Pancreas (tissue), 10 donors: Measurements from ENCODE around the gene FARSA. TPM values are rescaled to one million over a fixed set of nuclear protein-coding genes. Genes with fewer than 3 reads are reported as not detected.

Source experiments
- ATAC-seq, 4 donors: fragments of 200-7000 bp; cut with Tn5 transposase; one replicate each; pipeline versions ENCODE4 v1.8.0 to v1.9.1; 2020; ENCODE audit warnings: mild to moderate bottlenecking in 4 of 4, moderate library complexity in 4 of 4
- DNase-seq, 6 donors: peaks; one replicate each; pipeline ENCODE4 v3.0.0-alpha.2; 2020
- FAIRE-seq: peaks from 2 replicates; lab custom pipeline; 2012; peaks lifted over from hg19 to GRCh38; lab: Jason Lieb, UNC
- H3K27ac ChIP-seq, 4 donors: fragments of 200-600 bp; sonication (generic); 1 replicate in 3 of 4; 2 replicates in 1 of 4; pipeline versions ENCODE4 v1.5.0 to v1.8.0; 2020
- H3K27me3 ChIP-seq, 4 donors: fragments of 200-600 bp; one replicate each; pipeline ENCODE4 v1.8.0; 2021
- H3K36me3 ChIP-seq, 3 donors: fragments of 200-600 bp; sonication (generic) in 1 of 3; one replicate each; pipeline versions ENCODE4 v1.5.0 to v1.8.0; 2020 to 2021
- H3K4me1 ChIP-seq, 3 donors: fragments of 200-600 bp; one replicate each; pipeline ENCODE4 v1.8.0; 2021
- H3K4me3 ChIP-seq, 4 donors: fragments of 200-600 bp; sonication (generic) in 2 of 4; one replicate each; pipeline versions ENCODE4 v1.5.0 to v1.8.0; 2020 to 2021
- H3K9me3 ChIP-seq, 4 donors: fragments of 200-600 bp; one replicate each; pipeline ENCODE4 v1.8.0; 2021
- WGBS, 2 donors: extraction: QIAGEN DNeasy Blood & Tissue Kit; methylation state at CpG; one replicate each; pipeline ENCODE4 v1.1.7; 2013; 5-methylcytosine and 5-hydroxymethylcytosine counted together
- intact Hi-C, 3 donors: fragments of 100-400 bp; cut with DNase I; formaldehyde crosslinking; loops; one replicate each; pipeline versions ENCODE4 v1.11.1 to v1.14.2; 2022
- microRNA-seq, 2 donors: library from miRNA; unstranded; fragments of <30 nt; microRNA quantifications; one replicate each; pipeline versions ENCODE4 to v1.1.0, GENCODE V29; 2019 to 2020
- polyA plus RNA-seq, 2 donors: library from polyadenylated mRNA; stranded (reverse); fragments of 200-250 nt; gene quantifications; one replicate each; pipeline ENCODE4 v1.2.3, GENCODE V29; 2013
- total RNA-seq, 6 donors: library from RNA; stranded (reverse); fragmentation: NEBNext Ultra II Directional in 4 of 6; extraction: Animal tissue kit (Norgen Biotek cat#: 25700) in 4 of 6; gene quantifications; one replicate each; pipeline versions ENCODE4 v1.2.1 to v1.2.4, GENCODE V29; 2021 to 2023
- TF ChIP-seq, protein P1 (sequence below), 4 donors: fragments of 200-600 bp; sonication (generic) in 3 of 4; IDR thresholded peaks; one replicate each; pipeline versions ENCODE4 v1.5.0 to v1.8.0; 2021; ENCODE audit warnings: antibody characterized with exemption in 4 of 4
- donor health status: healthy with polysubstance abuse.
- donor health status: DM: no; HTN: no; CAD: no; lungs with moderate emphysema.
- donor health status: DM: no; HTN: no; CAD: no.
- donor health status: control.
- donor health status: control.
- donor health status: Bipolar disorder and iron deficiency.
- donor health status: DM: yes; HTN: yes; CAD: no.
- donor health status: DM: no; HTN: no; CAD: no.
- donor health status: DM: no; HTN: no; CAD: no.
- donor health status: DM: yes; HTN: yes; CAD: no.

Gene FARSA
- total and polyA plus RNA-seq, 8 donors: 19.4 to 46.0 (median 30.2) TPM

DNA sequence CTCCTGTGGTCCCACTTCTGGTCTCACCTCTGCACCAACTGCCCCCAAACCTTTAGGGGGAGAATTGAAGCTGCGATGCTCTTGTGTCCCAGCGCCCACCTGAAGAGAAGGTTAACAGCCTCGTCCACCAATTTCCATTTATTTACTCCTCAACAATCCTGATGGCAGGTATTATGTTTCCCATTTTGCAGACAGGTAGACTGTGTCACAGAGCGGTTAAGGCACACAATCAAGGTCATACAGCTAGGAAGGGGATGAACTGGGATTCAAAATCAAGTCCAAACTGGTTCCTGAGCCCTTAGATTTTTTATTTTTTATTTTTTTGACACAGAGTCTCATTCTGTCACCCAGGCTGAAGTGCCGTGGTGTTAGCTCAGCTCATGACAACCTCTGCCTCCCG, 58.4 kb downstream of the FARSA start:
- TF ChIP-seq, protein P1, sequence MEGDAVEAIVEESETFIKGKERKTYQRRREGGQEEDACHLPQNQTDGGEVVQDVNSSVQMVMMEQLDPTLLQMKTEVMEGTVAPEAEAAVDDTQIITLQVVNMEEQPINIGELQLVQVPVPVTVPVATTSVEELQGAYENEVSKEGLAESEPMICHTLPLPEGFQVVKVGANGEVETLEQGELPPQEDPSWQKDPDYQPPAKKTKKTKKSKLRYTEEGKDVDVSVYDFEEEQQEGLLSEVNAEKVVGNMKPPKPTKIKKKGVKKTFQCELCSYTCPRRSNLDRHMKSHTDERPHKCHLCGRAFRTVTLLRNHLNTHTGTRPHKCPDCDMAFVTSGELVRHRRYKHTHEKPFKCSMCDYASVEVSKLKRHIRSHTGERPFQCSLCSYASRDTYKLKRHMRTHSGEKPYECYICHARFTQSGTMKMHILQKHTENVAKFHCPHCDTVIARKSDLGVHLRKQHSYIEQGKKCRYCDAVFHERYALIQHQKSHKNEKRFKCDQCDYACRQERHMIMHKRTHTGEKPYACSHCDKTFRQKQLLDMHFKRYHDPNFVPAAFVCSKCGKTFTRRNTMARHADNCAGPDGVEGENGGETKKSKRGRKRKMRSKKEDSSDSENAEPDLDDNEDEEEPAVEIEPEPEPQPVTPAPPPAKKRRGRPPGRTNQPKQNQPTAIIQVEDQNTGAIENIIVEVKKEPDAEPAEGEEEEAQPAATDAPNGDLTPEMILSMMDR (IDR thresholded peaks at IDR 0.05): no peak
- H3K27me3 ChIP-seq: no peaks in the 10 kb centered on the region
- peaks cover 0 to 8% (median 0%) of the 10 kb centered on the region in 3 donors for H3K36me3 ChIP-seq
- no peak overlapping the region for H3K27ac ChIP-seq
- intact Hi-C loops: no loop called here
- WGBS, 2 donors: 91 to 94% methylated on average over 6 of the region's 6 CpGs
- ATAC-seq: no peak
- FAIRE-seq: no peak
- H3K4me1 ChIP-seq: no peaks in the 10 kb centered on the region
- H3K4me3 ChIP-seq: no peak overlapping the region
- H3K9me3 ChIP-seq: no peaks in the 10 kb centered on the region
- no peak for DNase-seq

DNA sequence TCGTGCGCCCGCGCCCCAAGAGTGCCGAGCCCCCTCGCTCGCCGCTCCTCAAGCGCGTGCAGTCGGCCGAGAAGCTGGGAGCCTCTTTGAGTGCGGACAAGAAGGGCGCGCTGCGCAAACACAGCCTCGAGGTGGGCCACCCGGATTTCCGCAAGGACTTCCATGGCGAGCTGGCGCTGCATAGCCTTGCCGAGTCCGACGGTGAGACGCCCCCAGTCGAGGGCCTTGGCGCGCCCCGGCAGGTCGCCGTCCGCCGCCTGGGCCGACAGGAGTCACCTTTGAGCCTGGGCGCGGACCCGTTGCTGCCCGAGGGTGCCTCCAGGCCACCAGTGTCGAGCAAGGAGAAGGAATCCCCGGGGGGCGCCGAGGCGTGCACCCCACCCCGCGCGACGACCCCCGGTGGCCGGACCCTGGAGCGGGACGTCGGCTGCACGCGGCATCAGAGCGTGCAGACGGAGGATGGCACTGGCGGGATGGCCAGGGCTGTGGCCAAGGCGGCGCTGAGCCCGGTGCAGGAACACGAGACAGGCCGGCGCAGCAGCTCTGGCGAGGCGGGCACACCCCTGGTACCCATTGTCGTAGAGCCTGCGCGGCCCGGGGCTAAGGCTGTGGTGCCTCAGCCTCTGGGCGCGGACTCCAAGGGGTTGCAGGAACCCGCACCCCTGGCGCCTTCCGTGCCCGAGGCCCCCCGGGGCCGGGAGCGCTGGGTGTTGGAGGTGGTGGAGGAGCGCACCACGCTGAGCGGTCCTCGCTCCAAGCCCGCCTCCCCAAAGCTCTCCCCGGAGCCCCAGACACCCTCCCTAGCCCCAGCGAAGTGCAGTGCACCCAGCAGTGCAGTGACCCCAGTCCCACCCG, 59.4 kb downstream of the FARSA start:
- intact Hi-C loops: no loop called here
- Histone ChIP-seq H3K27ac (no peak overlapping the region), H3K4me3 (peak overlapping the region in 1 of 4 donors; percentile 32), H3K9me3 (no peaks in the 10 kb centered on the region), H3K4me1 (no peaks in the 10 kb centered on the region), H3K27me3 (no peaks in the 10 kb centered on the region), H3K36me3 (peaks cover 0 to 8% (median 0%) of the 10 kb centered on the region in 3 donors)
- FAIRE-seq: no peak
- WGBS, 2 donors: 77 to 90% methylated on average over 81 to 86 of the region's 86 CpGs
- ATAC-seq: no peak
- TF ChIP-seq, protein P1 (IDR thresholded peaks at IDR 0.05): no peak
- no peak for DNase-seq

DNA sequence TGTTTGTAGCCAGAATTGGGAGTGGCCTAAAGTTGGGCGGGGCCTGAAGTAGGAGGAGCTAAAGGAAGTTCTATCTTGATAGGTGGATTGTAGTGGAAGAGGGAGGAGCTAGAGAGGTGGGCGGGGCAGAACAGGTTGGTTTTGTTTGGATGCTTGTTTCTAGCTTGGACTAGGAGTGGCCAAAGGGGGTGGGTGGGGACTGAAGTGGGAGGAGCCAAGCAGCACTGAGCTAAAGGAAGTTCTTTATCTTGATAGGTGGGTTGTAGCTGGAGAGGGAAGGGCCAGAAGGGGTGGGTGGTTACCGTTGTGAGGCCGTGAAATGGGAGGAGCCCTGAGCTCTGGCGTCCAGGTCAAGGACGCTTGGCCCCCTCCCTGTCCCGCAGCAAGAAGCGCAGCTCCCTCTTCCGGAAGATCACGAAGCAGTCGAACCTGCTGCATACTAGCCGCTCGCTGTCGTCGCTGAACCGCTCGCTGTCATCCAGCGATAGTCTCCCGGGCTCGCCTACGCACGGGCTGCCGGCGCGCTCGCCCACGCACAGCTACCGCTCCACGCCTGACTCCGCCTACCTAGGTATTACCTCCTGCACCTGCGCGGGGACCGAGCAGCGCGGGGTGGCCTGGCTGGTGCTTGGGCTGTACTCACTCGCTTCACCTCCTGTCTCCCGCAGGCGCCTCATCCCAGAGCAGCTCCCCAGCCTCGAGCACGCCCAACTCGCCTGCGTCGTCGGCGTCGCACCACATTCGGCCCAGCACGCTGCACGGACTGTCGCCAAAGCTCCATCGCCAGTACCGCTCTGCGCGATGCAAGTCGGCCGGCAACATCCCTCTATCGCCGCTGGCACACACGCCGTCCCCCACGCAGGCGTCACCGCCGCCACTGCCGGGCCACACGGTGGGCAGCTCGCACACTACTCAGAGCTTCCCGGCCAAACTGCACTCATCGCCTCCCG, 60.3 kb downstream of the FARSA start:
- peak; percentile 62 to 88 (median 80) for ATAC-seq
- TF ChIP-seq, protein P1 (IDR thresholded peaks at IDR 0.05): no peak
- intact Hi-C loops: no loop called here
- WGBS, 2 donors: 41 to 61% methylated on average over 69 to 70 of the region's 70 CpGs
- Histone ChIP-seq H3K4me1 (no peaks in the 10 kb centered on the region), H3K4me3 (peak overlapping the region in 1 of 4 donors; percentile 32), H3K36me3 (peaks cover 0 to 5% (median 0%) of the 10 kb centered on the region in 3 donors), H3K27ac (no peak overlapping the region), H3K9me3 (no peaks in the 10 kb centered on the region), H3K27me3 (no peaks in the 10 kb centered on the region)
- peak in 4 of 6 donors; percentile 51 to 79 (median 66) for DNase-seq
- FAIRE-seq: no peak

Small RNA genes within 50 kb of the gene (microRNA-seq; reads per million reads assigned to microRNA genes)
- gene MIR5695 (0 to 0.39 reads per million in 2 donors), gene MIR6515 (1.9 to 3.5 reads per million in 2 donors)

Other genes with a start within 250 kb of the FARSA start
- gene GNG14, start 245.7 kb downstream of the FARSA start, total RNA-seq: not detected
- gene GNG14, start 245.7 kb downstream of the FARSA start, polyA plus RNA-seq: not detected
- gene FBXW9, start 237.1 kb downstream of the FARSA start, total RNA-seq: 1 to 10 TPM; 3.1 to 5.0 (median 4.2) TPM
- 1 to 10 TPM; 5.6 to 8.5 TPM for gene FBXW9, start 237.1 kb downstream of the FARSA start, polyA plus RNA-seq
- gene TNPO2, start 209.8 kb downstream of the FARSA start, total RNA-seq: 10 to 100 TPM; 15.7 to 29.5 (median 20.8) TPM
- gene TNPO2, start 209.8 kb downstream of the FARSA start, polyA plus RNA-seq: 10 to 100 TPM; 29.0 to 37.2 TPM
- gene TRIR, start 199.0 kb downstream of the FARSA start, total RNA-seq: 10 to 100 TPM; 49.2 to 86.5 (median 63.0) TPM
- 100 to 1,000 TPM; 163 to 191 TPM for gene TRIR, start 199.0 kb downstream of the FARSA start, polyA plus RNA-seq
- gene GET3, start 196.2 kb downstream of the FARSA start, total RNA-seq: 10 to 100 TPM; 16.6 to 34.5 (median 27.9) TPM
- 10 to 100 TPM; 34.8 to 48.2 TPM for gene GET3, start 196.2 kb downstream of the FARSA start, polyA plus RNA-seq
- gene BEST2, start 181.9 kb downstream of the FARSA start, total RNA-seq: not detected
- gene BEST2, start 181.9 kb downstream of the FARSA start, polyA plus RNA-seq: not detected
- 10 to 100 TPM; 37.7 to 60.9 (median 49.0) TPM for gene HOOK2, start 158.2 kb downstream of the FARSA start, total RNA-seq
- 100 to 1,000 TPM; 268 to 300 TPM for gene HOOK2, start 158.2 kb downstream of the FARSA start, polyA plus RNA-seq
- gene JUNB, start 142.2 kb downstream of the FARSA start, total RNA-seq: 100 to 1,000 TPM in 2 of 6 donors, 10 to 100 TPM in 4; 41.6 to 109 (median 70.7) TPM
- 100 to 1,000 TPM; 172 to 206 TPM for gene JUNB, start 142.2 kb downstream of the FARSA start, polyA plus RNA-seq
- gene PRDX2, start 131.9 kb downstream of the FARSA start, total RNA-seq: 100 to 1,000 TPM in 4 of 6 donors, 10 to 100 TPM in 2; 77.5 to 109 (median 103) TPM
- 100 to 1,000 TPM in 1 of 2 donors, 10 to 100 TPM in 1; 75.8 to 172 TPM for gene PRDX2, start 131.9 kb downstream of the FARSA start, polyA plus RNA-seq
- gene THSD8, start 131.6 kb downstream of the FARSA start, total RNA-seq: 1 to 10 TPM in 5 of 6 donors, under 1 TPM in 1; 0.90 to 3.9 (median 2.1) TPM
- 1 to 10 TPM; 1.3 to 2.0 TPM for gene THSD8, start 131.6 kb downstream of the FARSA start, polyA plus RNA-seq
- 1 to 10 TPM; 1.7 to 6.0 (median 3.0) TPM for gene RNASEH2A, start 127.1 kb downstream of the FARSA start, total RNA-seq
- 1 to 10 TPM; 3.9 to 5.5 TPM for gene RNASEH2A, start 127.1 kb downstream of the FARSA start, polyA plus RNA-seq
- gene RTBDN, start 99.1 kb downstream of the FARSA start, total RNA-seq: under 1 TPM in 4 of 6 donors, not detected in 2; 0.19 to 0.86 (median 0.37) TPM
- gene RTBDN, start 99.1 kb downstream of the FARSA start, polyA plus RNA-seq: 1 to 10 TPM; 1.2 to 4.6 TPM
- 1 to 10 TPM in 1 of 6 donors, under 1 TPM in 5; 0.23 to 1.1 (median 0.84) TPM for gene MAST1, start 95.2 kb downstream of the FARSA start, total RNA-seq
- gene MAST1, start 95.2 kb downstream of the FARSA start, polyA plus RNA-seq: 1 to 10 TPM; 5.8 to 7.3 TPM
- 10 to 100 TPM; 16.2 to 35.9 (median 20.5) TPM for gene DNASE2, start 52.3 kb downstream of the FARSA start, total RNA-seq
- 10 to 100 TPM in 1 of 2 donors, 1 to 10 TPM in 1; 9.4 to 21.0 TPM for gene DNASE2, start 52.3 kb downstream of the FARSA start, polyA plus RNA-seq
- under 1 TPM in 2 of 6 donors, not detected in 4; 0.12 to 0.22 TPM for gene KLF1, start 46.5 kb downstream of the FARSA start, total RNA-seq
- gene KLF1, start 46.5 kb downstream of the FARSA start, polyA plus RNA-seq: not detected
- 10 to 100 TPM in 3 of 6 donors, 1 to 10 TPM in 3; 6.3 to 17.2 (median 11.7) TPM for gene GCDH, start 42.6 kb downstream of the FARSA start, total RNA-seq
- 10 to 100 TPM; 19.2 to 27.1 TPM for gene GCDH, start 42.6 kb downstream of the FARSA start, polyA plus RNA-seq
- gene SYCE2, start 14.4 kb downstream of the FARSA start, total RNA-seq: not detected
- gene SYCE2, start 14.4 kb downstream of the FARSA start, polyA plus RNA-seq: under 1 TPM in 1 of 2 donors, not detected in 1; 0.19 TPM
- gene CALR, start 4.9 kb upstream of the FARSA start, total RNA-seq: 100 to 1,000 TPM; 279 to 681 (median 373) TPM
- gene CALR, start 4.9 kb upstream of the FARSA start, polyA plus RNA-seq: 100 to 1,000 TPM; 132 to 263 TPM
- 10 to 100 TPM; 35.0 to 60.2 (median 45.9) TPM for gene RAD23A, start 12.2 kb upstream of the FARSA start, total RNA-seq
- gene RAD23A, start 12.2 kb upstream of the FARSA start, polyA plus RNA-seq: 10 to 100 TPM; 91.5 to 99.1 TPM
- 10 to 100 TPM in 3 of 6 donors, 1 to 10 TPM in 3; 6.0 to 10.7 (median 9.8) TPM for gene GADD45GIP1, start 23.5 kb upstream of the FARSA start, total RNA-seq
- gene GADD45GIP1, start 23.5 kb upstream of the FARSA start, polyA plus RNA-seq: 10 to 100 TPM; 25.3 to 37.4 TPM
- under 1 TPM in 3 of 6 donors, not detected in 3; 0.12 to 0.23 (median 0.12) TPM for gene DAND5, start 35.9 kb upstream of the FARSA start, total RNA-seq
- gene DAND5, start 35.9 kb upstream of the FARSA start, polyA plus RNA-seq: under 1 TPM in 1 of 2 donors, not detected in 1; 0.16 TPM
- 10 to 100 TPM; 30.9 to 45.1 (median 36.0) TPM for gene NFIX, start 61.8 kb upstream of the FARSA start, total RNA-seq
- 10 to 100 TPM in 1 of 2 donors, 1 to 10 TPM in 1; 8.3 to 16.6 TPM for gene NFIX, start 61.8 kb upstream of the FARSA start, polyA plus RNA-seq
- 1 to 10 TPM in 4 of 6 donors, under 1 TPM in 2; 0.51 to 5.5 (median 1.7) TPM for gene LYL1, start 169.1 kb upstream of the FARSA start, total RNA-seq
- 1 to 10 TPM; 2.6 to 3.6 TPM for gene LYL1, start 169.1 kb upstream of the FARSA start, polyA plus RNA-seq
- 10 to 100 TPM; 12.7 to 29.2 (median 19.1) TPM for gene TRMT1, start 183.0 kb upstream of the FARSA start, total RNA-seq
- 100 to 1,000 TPM in 1 of 2 donors, 10 to 100 TPM in 1; 85.5 to 108 TPM for gene TRMT1, start 183.0 kb upstream of the FARSA start, polyA plus RNA-seq
- 10 to 100 TPM in 5 of 6 donors, 1 to 10 TPM in 1; 9.8 to 25.3 (median 14.1) TPM for gene NACC1, start 184.6 kb upstream of the FARSA start, total RNA-seq
- 10 to 100 TPM in 1 of 2 donors, 1 to 10 TPM in 1; 7.0 to 19.8 TPM for gene NACC1, start 184.6 kb upstream of the FARSA start, polyA plus RNA-seq
- gene STX10, start 216.7 kb upstream of the FARSA start, total RNA-seq: 10 to 100 TPM; 14.0 to 24.6 (median 17.0) TPM
- 10 to 100 TPM; 61.4 to 73.5 TPM for gene STX10, start 216.7 kb upstream of the FARSA start, polyA plus RNA-seq
- 10 to 100 TPM; 32.4 to 59.2 (median 37.7) TPM for gene IER2, start 216.7 kb upstream of the FARSA start, total RNA-seq
- 100 to 1,000 TPM in 1 of 2 donors, 10 to 100 TPM in 1; 80.7 to 179 TPM for gene IER2, start 216.7 kb upstream of the FARSA start, polyA plus RNA-seq